GM23338 (cell line): Measurements from ENCODE around the gene STRA8. TPM values are rescaled to one million over a fixed set of nuclear protein-coding genes. Genes with fewer than 3 reads are reported as not detected.

ENCODE experiments used
- ATAC-seq: fragments of 200-7000 bp; cut with Tn5 transposase; 3 replicates; pipeline ENCODE4 v1.9.1; 2020
- DNase-seq: peaks from one replicate; pipeline ENCODE4 v3.0.0-alpha.2; 2015; ENCODE audit warnings: low spot score
- H2AFZ ChIP-seq: fragments of 200-600 bp; sonication (generic); 2 replicates; pipeline ENCODE4 v1.8.0; 2016; ENCODE audit warnings: antibody characterized with exemption, mild to moderate bottlenecking, moderate library complexity
- H3F3A ChIP-seq: fragments of 200-600 bp; sonication (generic); replicated peaks from 2 replicates; pipeline ENCODE4 v1.8.0; 2017; ENCODE audit warnings: antibody characterized with exemption, mixed run types, low read depth
- H3K27ac ChIP-seq: fragments of 200-600 bp; sonication (generic); 2 replicates; pipeline ENCODE4 v1.6.1; 2016; ENCODE audit warnings: low read depth
- H3K27me3 ChIP-seq: fragments of 200-600 bp; sonication (generic); 2 replicates; pipeline ENCODE4 v1.8.0; 2016; ENCODE audit warnings: mild to moderate bottlenecking, mixed run types, moderate library complexity; ENCODE audit not compliant: insufficient read depth
- H3K36me3 ChIP-seq: fragments of 200-600 bp; sonication (generic); 2 replicates; pipeline ENCODE4 v1.8.0; 2016; ENCODE audit warnings: mild to moderate bottlenecking; ENCODE audit not compliant: insufficient read depth
- H3K4me1 ChIP-seq: fragments of 200-600 bp; sonication (generic); 2 replicates; pipeline ENCODE4 v1.8.0; 2016; ENCODE audit warnings: mild to moderate bottlenecking, moderate library complexity; ENCODE audit not compliant: insufficient read depth
- H3K4me2 ChIP-seq: fragments of 200-600 bp; sonication (generic); 2 replicates; pipeline ENCODE4 v1.7.1; 2017; ENCODE audit warnings: mixed run types
- H3K4me3 ChIP-seq: fragments of 200-600 bp; sonication (generic); 2 replicates; pipeline ENCODE4 v1.6.1; 2016; ENCODE audit warnings: mixed run types
- H3K79me2 ChIP-seq: fragments of 200-600 bp; sonication (generic); replicated peaks from 2 replicates; pipeline ENCODE4 v1.8.0; 2017; ENCODE audit warnings: mild to moderate bottlenecking; ENCODE audit not compliant: insufficient read depth
- H3K9me2 ChIP-seq: fragments of 200-600 bp; sonication (generic); 2 replicates; pipeline ENCODE4 v1.8.0; 2017; ENCODE audit not compliant: insufficient read depth
- H4K20me1 ChIP-seq: fragments of 200-600 bp; sonication (generic); replicated peaks from 2 replicates; pipeline ENCODE4 v1.8.0; 2017; ENCODE audit warnings: mild to moderate bottlenecking; ENCODE audit not compliant: insufficient read depth
- H3K27ac Mint-ChIP-seq: 2 replicates; pipeline ENCODE4 v1.8.0; 2020; ENCODE audit warnings: inconsistent platforms, mild to moderate bottlenecking, moderate library complexity, mixed read lengths
- H3K27me3 Mint-ChIP-seq: 3 replicates; pipeline ENCODE4 v1.8.0; 2022; ENCODE audit warnings: low read depth, mild to moderate bottlenecking, moderate library complexity, mixed read lengths, inconsistent platforms; ENCODE audit not compliant: insufficient read depth, poor library complexity
- H3K36me3 Mint-ChIP-seq: 3 replicates; pipeline ENCODE4 v1.8.0; 2021; ENCODE audit warnings: low read depth, mild to moderate bottlenecking, inconsistent platforms, moderate library complexity, mixed read lengths
- H3K4me1 Mint-ChIP-seq: 3 replicates; pipeline ENCODE4 v1.8.0; 2020; ENCODE audit warnings: mild to moderate bottlenecking, inconsistent platforms, mixed read lengths
- H3K4me3 Mint-ChIP-seq: 3 replicates; pipeline ENCODE4 v1.8.0; 2021; ENCODE audit warnings: moderate library complexity, mild to moderate bottlenecking, inconsistent platforms, mixed read lengths
- H3K9me3 Mint-ChIP-seq: 3 replicates; pipeline ENCODE4 v1.8.0; 2020; ENCODE audit warnings: moderate library complexity, mild to moderate bottlenecking, inconsistent platforms, mixed read lengths
- CREB1 ChIP-seq: fragments of 250-450 bp; sonication (Bioruptor Pico); IDR thresholded peaks from 2 replicates; pipeline ENCODE4 v1.5.0; 2020; ENCODE audit warnings: low read depth, mild to moderate bottlenecking, moderate library complexity
- ETS1 ChIP-seq: IDR thresholded peaks from 2 replicates; pipeline ENCODE4 v1.6.1; 2016; ENCODE audit warnings: antibody characterized with exemption
- EZH2 ChIP-seq: fragments of 200-600 bp; sonication (generic); IDR thresholded peaks from one replicate; pipeline ENCODE4 v1.8.0; 2017; ENCODE audit warnings: antibody characterized with exemption, mild to moderate bottlenecking, low read depth; ENCODE audit not compliant: unreplicated experiment
- EZH2phosphoT487 ChIP-seq: fragments of 200-600 bp; sonication (generic); IDR thresholded peaks from one replicate; pipeline ENCODE4 v1.8.1; 2018; ENCODE audit warnings: antibody characterized with exemption; ENCODE audit not compliant: unreplicated experiment
- JUNB ChIP-seq: IDR thresholded peaks from one replicate; pipeline ENCODE4 v1.6.1; 2016; ENCODE audit warnings: antibody characterized with exemption; ENCODE audit not compliant: unreplicated experiment
- NANOG ChIP-seq: IDR thresholded peaks from 2 replicates; pipeline ENCODE4 v1.6.1; 2016; ENCODE audit warnings: antibody characterized with exemption, borderline replicate concordance
- POLR2AphosphoS5 ChIP-seq: IDR thresholded peaks from 2 replicates; pipeline ENCODE4 v1.6.1; 2016; ENCODE audit warnings: antibody characterized with exemption, low read depth
- REST ChIP-seq: IDR thresholded peaks from one replicate; pipeline ENCODE4 v1.6.1; 2018; ENCODE audit warnings: antibody characterized with exemption; ENCODE audit not compliant: unreplicated experiment
- STAT1 ChIP-seq: IDR thresholded peaks from one replicate; pipeline ENCODE4 v1.6.1; 2016; ENCODE audit warnings: antibody characterized with exemption; ENCODE audit not compliant: unreplicated experiment
- ZNF114 ChIP-seq: fragments of 250-450 bp; sonication (Bioruptor Pico); IDR thresholded peaks from 2 replicates; pipeline ENCODE4 v1.5.0; 2020; ENCODE audit warnings: mild to moderate bottlenecking, moderate library complexity
- ZNF331 ChIP-seq: fragments of 250-450 bp; sonication (Bioruptor Pico); IDR thresholded peaks from 2 replicates; pipeline ENCODE4 v1.5.0; 2020; ENCODE audit warnings: low read depth, mild to moderate bottlenecking, moderate library complexity
- polyA plus RNA-seq: library from polyadenylated mRNA; unstranded; fragments of >200 nt; fragmentation: Nextera tagmentation; extraction: Ambion mirVana; gene quantifications from 2 replicates; pipeline ENCODE4 v1.2.1, GENCODE V29; 2016
- total RNA-seq: library from RNA; depleted of rRNA; stranded (reverse); fragments of >200 nt; shearing (Covaris generic); gene quantifications from 2 replicates; pipeline ENCODE4 v1.2.3, GENCODE V29; 2014
- TF ChIP-seq, protein P1 (sequence below): fragments of 250-450 bp; sonication (Bioruptor Pico); IDR thresholded peaks from 2 replicates; pipeline ENCODE4 v1.5.0; 2020; ENCODE audit warnings: mild to moderate bottlenecking, moderate library complexity
- TF ChIP-seq, protein P2 (sequence below), 2 experiments: fragments of 200-600 bp in 1 of 2; sonication (generic) in 1 of 2; conservative IDR thresholded peaks; 2 replicates each; pipeline versions ENCODE4 v1.5.1 to v1.6.1; 2016 to 2017; ENCODE audit warnings: antibody characterized with exemption in 2 of 2, low read depth in 2 of 2, mild to moderate bottlenecking in 2 of 2, moderate library complexity in 1 of 2

Gene STRA8
- total and polyA plus RNA-seq, 2 experiments from 2014 or later: not detected

DNA sequence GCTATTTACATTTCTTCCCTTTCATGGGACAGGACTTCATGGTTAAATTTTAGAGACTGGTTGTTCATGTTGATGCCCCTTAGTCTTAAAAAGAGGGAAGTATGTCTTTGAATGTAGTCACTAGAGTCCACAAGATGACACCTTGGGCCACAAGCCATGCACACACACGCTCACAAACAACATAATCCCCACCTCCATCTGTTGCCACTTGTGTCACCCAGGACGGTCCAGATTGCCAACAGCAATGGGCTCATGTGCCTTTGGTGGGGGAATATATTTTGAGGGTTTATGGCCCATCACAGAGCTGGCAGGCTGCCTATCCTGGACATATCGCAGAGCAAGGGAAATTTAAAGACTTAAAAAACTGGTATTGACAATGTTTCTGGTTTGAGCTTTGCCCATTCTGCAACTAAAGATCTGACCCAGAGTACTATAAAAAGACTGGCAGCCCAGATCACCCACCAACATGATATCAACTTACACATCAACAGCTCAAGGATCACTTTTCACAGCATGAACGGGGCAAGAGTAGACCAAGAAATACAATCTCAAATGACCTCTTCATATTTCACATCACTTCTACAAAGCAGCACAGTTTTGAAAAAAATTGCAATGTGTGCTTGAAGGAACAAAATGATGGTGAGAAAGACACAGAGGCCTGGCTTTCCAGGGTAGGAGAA is 50.5 kb downstream of the STRA8 start:
- no peak overlapping the region for H3K4me3 Mint-ChIP-seq
- DNase-seq: no peak

More for the DNA sequence above, 50.5 kb downstream of the STRA8 start:
- H3K4me3 ChIP-seq: no peak overlapping the region
- H3K79me2 ChIP-seq: no peaks in the 10 kb centered on the region
- no peaks in the 10 kb centered on the region for H3K4me1 ChIP-seq
- H2AFZ ChIP-seq: no peak overlapping the region
- no peaks in the 10 kb centered on the region for H3K36me3 ChIP-seq
- Mint-ChIP-seq H3K27me3 (no peaks in the 10 kb centered on the region), H3K36me3 (no peaks in the 10 kb centered on the region), H3K4me1 (no peaks in the 10 kb centered on the region), H3K27ac (no peak overlapping the region), H3K9me3 (no peaks in the 10 kb centered on the region)
- H3K4me2 ChIP-seq: no peak overlapping the region
- H3F3A ChIP-seq: no peaks in the 10 kb centered on the region
- no peaks in the 10 kb centered on the region for H4K20me1 ChIP-seq
- no peaks in the 10 kb centered on the region for H3K9me2 ChIP-seq
- no peak overlapping the region for H3K27ac ChIP-seq
- no peaks in the 10 kb centered on the region for H3K27me3 ChIP-seq
- ATAC-seq: no peak
- TF ChIP-seq EZH2: no peak
- no peak for TF ChIP-seq POLR2AphosphoS5
- no peak for TF ChIP-seq JUNB
- no peak for TF ChIP-seq STAT1
- TF ChIP-seq, protein P1, sequence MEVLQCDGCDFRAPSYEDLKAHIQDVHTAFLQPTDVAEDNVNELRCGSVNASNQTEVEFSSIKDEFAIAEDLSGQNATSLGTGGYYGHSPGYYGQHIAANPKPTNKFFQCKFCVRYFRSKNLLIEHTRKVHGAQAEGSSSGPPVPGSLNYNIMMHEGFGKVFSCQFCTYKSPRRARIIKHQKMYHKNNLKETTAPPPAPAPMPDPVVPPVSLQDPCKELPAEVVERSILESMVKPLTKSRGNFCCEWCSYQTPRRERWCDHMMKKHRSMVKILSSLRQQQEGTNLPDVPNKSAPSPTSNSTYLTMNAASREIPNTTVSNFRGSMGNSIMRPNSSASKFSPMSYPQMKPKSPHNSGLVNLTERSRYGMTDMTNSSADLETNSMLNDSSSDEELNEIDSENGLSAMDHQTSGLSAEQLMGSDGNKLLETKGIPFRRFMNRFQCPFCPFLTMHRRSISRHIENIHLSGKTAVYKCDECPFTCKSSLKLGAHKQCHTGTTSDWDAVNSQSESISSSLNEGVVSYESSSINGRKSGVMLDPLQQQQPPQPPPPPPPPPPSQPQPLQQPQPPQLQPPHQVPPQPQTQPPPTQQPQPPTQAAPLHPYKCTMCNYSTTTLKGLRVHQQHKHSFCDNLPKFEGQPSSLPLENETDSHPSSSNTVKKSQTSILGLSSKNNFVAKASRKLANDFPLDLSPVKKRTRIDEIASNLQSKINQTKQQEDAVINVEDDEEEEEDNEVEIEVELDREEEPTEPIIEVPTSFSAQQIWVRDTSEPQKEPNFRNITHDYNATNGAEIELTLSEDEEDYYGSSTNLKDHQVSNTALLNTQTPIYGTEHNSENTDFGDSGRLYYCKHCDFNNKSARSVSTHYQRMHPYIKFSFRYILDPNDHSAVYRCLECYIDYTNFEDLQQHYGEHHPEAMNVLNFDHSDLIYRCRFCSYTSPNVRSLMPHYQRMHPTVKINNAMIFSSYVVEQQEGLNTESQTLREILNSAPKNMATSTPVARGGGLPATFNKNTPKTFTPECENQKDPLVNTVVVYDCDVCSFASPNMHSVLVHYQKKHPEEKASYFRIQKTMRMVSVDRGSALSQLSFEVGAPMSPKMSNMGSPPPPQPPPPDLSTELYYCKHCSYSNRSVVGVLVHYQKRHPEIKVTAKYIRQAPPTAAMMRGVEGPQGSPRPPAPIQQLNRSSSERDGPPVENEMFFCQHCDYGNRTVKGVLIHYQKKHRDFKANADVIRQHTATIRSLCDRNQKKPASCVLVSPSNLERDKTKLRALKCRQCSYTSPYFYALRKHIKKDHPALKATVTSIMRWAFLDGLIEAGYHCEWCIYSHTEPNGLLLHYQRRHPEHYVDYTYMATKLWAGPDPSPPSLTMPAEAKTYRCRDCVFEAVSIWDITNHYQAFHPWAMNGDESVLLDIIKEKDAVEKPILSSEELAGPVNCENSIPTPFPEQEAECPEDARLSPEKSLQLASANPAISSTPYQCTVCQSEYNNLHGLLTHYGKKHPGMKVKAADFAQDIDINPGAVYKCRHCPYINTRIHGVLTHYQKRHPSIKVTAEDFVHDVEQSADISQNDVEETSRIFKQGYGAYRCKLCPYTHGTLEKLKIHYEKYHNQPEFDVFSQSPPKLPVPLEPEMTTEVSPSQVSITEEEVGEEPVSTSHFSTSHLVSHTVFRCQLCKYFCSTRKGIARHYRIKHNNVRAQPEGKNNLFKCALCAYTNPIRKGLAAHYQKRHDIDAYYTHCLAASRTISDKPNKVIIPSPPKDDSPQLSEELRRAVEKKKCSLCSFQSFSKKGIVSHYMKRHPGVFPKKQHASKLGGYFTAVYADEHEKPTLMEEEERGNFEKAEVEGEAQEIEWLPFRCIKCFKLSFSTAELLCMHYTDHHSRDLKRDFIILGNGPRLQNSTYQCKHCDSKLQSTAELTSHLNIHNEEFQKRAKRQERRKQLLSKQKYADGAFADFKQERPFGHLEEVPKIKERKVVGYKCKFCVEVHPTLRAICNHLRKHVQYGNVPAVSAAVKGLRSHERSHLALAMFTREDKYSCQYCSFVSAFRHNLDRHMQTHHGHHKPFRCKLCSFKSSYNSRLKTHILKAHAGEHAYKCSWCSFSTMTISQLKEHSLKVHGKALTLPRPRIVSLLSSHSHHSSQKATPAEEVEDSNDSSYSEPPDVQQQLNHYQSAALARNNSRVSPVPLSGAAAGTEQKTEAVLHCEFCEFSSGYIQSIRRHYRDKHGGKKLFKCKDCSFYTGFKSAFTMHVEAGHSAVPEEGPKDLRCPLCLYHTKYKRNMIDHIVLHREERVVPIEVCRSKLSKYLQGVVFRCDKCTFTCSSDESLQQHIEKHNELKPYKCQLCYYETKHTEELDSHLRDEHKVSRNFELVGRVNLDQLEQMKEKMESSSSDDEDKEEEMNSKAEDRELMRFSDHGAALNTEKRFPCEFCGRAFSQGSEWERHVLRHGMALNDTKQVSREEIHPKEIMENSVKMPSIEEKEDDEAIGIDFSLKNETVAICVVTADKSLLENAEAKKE (CRISPR knock-in tag): no peak
- TF ChIP-seq ETS1: no peak
- no peak for TF ChIP-seq ZNF331 (CRISPR knock-in tag)
- TF ChIP-seq EZH2phosphoT487: no peak
- no peak for TF ChIP-seq ZNF114
- TF ChIP-seq, protein P2, sequence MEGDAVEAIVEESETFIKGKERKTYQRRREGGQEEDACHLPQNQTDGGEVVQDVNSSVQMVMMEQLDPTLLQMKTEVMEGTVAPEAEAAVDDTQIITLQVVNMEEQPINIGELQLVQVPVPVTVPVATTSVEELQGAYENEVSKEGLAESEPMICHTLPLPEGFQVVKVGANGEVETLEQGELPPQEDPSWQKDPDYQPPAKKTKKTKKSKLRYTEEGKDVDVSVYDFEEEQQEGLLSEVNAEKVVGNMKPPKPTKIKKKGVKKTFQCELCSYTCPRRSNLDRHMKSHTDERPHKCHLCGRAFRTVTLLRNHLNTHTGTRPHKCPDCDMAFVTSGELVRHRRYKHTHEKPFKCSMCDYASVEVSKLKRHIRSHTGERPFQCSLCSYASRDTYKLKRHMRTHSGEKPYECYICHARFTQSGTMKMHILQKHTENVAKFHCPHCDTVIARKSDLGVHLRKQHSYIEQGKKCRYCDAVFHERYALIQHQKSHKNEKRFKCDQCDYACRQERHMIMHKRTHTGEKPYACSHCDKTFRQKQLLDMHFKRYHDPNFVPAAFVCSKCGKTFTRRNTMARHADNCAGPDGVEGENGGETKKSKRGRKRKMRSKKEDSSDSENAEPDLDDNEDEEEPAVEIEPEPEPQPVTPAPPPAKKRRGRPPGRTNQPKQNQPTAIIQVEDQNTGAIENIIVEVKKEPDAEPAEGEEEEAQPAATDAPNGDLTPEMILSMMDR (conservative IDR thresholded peaks at IDR 0.05; ENCODE audit: low read depth in 2 of 2): no peak
- TF ChIP-seq REST: no peak
- no peak for TF ChIP-seq CREB1 (CRISPR knock-in tag)
- no peak for TF ChIP-seq NANOG
